COR-L47 (cell line): ENCODE measurements around the gene HIP1.
A peak's percentile ranks its signal among the peaks of the same experiment; 100 is the strongest.
"Not testable (repeated sequence)": the region's sequence is repeated elsewhere in the genome, so short reads cannot be mapped to it uniquely, and the experiment has no call there.

Experiments
- DNase-seq: peaks from one replicate; lab custom pipeline; 2025; lab: John Stamatoyannopoulos, UW

The HIP1 gene

DNA sequence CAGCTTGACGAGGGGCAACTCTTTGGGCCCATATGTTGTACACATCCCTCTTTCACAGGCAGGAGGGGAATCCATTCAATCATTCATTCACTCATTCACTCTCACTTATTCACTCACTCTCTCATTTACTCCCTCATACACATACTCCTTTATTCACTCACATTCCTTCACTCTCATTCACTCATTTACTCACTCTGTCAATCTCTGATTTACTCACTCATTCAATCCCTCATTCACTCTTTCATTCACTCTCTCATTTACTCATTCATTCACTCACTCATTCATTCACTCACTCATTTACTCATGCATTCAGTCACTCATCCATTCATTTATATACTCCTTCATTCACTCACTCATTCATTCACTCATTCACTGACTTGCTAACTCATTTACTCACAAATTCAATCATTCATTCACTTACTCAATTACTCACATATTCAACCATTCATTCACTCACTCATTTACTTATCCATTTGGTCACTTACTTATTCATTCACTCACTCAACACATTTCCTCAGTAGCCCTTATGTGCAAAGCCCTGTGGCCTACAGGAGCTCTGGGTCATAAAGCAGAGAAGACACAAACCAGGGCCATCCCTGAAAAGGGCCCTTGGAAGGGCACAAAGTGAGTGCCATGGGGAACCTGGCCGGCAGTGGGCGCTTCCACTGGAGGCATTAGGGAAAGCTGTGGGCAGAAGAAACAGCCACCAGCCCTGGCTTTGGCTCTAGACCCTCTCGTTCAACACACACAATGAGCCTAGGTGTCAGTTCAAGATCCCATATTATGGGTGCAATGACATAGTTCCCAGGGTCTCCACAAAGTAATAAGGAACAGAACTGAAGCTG is 26.0 kb downstream of the HIP1 start:
- DNase-seq = no peak

DNA sequence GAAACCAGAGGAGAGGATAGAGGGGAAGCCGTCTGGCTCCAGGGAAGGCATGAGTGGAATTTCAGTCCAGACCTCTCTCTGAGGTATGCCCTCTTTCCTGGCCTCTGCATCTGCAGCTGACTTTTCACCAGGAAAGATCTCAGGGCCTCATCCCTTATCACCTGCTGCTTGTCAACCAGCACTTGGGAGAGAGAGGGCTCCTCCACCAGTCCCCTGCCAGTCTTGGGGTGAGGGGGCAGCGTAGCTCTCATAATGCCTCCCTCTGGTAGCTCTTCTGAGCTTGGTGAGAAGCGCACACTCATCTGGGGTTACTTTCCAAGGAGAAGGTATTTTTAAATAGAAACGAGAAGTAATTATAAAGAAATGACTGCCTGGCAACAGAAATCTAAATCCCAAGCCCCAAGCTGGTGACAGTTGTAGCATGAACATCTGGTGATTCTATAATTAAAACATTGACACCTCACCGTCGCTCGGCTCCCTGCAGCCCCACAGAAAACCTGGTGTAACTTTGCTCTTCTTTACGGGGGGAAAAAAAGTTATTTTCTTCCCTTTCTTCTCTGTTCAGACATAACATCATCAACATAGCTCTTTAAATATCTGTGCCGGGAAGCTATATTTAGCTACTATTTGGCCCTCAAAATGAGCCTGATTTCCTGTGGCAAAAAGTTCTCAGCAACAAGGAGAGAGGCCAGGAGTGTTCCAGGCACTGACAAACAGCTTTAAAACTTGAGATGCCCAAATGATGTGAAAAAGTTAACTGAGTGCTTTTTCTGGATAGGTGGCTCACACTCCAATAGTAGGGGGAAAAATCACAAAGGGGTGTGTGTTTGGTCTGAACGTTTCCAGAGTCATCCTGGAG is 26.9 kb downstream of the HIP1 start:
- DNase-seq = no peak

DNA sequence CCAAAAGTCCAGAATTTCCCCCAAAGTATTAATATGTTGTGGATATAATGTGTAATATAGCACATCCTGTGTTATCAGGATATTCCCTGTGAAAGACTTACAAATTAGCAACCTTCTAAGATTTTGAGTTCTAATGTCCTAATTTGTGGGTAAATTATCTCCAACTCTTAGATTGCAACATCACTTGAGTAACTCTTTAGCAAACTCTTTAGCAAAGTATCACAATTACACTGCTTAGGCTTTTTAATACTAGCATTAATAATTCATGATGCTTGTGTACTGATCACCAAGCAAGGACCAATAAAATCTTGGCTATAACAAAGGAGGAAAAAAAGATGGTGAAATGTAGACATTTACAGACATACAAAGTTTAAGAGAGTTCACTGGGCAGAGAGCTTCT is 27.7 kb downstream of the HIP1 start:
- no peak for DNase-seq

DNA sequence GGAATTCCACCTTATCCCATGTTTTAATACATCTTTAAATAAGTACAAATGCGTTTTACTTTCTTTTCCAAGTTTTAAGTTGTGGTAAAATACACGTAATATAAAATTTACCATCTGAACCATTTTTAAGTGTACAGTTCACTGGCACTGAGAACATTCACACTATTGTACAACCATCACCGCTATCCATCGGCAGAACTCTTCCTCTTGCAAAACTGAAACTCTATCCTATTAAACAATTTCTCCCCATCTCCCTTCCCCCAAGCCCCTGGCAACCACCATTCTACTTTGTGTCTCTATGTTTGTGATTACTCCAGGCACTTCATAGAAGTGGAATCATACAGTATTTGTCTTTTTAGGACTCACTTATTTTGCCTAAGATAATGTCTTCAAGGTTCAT is 33.8 kb downstream of the HIP1 start:
- no peak for DNase-seq

DNA sequence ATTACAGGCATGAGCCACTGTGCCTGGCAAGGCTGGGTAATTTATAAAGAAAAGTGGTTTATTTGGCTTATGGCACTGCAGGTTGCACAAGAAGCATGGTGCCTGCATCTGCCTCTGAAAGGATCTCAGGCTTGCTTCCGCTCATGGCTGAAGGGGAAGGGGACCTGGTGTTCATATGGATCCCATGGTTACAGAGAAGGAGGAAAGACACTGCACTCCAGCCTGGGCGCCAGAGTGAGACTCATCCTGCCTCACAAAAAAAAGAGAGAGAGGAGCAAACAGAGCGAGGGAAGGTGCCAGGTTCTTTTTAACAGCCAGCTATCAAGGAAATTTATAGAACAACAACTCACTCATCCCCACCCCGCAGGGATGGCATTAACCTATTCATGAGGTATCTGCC is 36.2 kb downstream of the HIP1 start:
- no peak for DNase-seq

DNA sequence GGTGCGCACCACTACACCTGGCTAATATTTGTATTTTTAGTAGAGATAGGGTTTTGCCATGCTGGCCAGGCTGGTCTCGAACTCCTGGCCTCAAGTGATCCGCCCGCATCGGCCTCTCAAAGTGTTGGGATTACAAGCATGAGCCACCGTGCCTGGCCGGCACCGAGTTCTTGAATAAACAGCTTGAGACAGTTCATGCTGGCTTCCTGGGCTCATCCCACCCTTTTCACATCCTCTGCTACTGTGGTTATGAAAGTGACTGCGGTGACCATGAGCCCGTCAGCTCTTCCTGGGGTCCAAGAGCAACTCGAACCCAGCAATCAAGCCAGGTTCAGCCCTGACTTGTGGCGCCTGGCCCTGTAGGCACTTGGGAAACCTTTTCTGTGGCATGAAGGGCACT is 38.7 kb downstream of the HIP1 start:
- DNase-seq = no peak

DNA sequence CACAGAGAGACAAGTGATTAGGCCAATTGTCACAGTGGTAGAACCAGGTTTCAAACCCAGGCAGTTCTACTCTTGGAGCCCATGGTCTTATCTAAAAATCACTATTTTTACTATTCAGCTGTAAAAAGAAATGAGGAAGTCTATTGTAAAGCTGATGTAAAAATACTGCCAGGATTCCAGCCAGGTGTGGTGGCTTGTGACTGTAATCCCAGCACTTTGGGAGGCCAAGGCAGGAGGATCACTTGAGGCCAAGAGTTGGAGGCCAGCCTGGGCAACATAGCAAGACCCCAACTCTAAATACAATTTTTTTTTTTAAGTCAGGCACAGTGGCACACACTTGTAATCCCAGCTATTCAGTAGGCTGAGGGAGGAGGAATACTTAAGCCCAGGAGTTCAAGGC is 40.4 kb downstream of the HIP1 start:
- no peak for DNase-seq

DNA sequence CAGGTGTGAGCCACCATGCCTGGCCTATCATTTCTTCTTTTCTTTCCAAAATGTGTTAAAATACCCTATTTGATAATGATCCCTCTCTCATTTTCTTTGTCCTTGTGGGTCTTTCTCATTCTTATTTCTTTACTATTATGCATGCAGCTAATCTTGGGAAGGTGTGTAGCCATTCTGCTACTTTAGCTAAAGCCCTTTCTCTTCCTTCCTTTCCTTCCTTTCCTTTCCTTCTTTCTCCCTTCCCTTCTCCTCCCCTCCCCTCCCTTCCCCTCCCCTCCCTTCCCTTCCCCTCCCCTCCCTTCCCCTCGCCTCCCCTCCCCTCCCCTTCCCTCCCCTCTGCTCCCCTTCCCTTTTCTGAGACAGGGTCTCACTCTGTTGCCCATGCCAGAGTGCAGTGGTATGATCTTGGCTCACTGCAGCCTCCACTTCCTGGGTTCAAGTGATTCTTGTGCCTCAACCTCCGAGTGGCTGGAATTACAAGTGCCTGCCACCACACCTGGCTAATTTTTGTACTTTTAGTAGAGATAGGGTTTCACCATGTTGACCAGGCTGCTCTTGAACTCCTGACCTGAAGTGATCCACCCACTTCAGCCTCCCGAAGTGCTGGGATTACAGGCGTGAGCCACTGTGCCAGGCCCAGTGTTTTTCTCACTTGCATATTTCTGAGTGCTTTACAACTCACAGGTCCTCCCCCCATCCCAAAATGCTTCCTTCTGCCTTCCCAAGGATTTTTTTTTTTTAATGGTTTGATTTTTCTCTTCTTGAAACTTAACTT is 42.3 kb downstream of the HIP1 start:
- no peak for DNase-seq

DNA sequence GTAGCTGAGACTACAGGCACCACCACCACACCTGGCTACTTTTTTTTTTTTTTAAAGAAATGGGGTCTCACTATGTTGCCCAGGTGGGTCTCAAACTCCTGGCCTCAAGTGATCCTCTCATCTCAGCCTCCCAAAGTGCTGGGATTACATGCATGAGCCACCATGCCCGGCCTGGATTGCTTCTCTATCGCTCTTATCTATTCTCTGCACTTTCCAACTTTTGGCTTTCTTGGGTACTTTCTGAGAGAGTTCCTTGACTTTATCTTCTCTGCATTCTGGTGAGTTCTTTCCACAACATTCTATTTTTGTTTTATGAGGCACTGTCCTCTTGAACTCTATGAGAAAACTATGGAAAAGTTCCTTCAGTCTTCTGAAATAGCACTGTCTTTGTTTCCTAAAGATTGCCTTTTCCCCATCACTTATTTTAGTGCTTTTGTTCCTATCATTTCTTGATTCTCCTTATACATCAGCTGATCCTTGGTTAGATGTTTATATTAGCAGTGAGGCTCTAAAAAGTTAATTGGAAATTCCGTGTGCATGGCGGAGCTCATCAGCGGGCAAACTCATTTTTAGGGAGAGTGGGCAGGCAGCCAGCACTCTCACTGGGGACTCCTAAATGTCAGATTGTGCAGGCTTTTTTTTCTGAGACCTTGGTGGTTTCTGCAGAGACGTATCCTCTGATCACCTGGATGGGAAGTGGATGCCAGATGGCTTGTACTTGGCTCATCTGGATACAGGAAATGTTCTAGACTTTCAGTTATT is 43.9 kb downstream of the HIP1 start:
- DNase-seq = peak; percentile 55

DNA sequence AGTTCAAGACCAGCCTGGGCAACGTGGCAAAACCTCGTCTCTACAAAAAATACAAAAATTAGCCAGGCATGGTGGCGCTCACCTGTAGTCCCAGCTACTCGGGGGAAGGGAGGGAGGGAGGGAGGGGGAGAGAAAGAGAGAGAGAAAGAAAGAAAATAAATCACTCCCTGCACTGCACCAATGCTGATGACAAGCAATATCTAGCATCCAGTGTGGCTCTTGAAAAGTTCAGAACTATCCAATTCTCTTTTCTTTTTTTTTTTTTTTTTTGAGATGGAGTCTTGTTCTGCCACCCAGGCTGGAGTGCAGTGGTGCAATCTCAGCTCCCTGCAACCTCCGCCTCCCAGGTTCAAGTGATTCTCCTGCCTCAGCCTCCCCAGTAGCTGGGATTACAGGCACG is 45.1 kb downstream of the HIP1 start:
- not testable (repeated sequence) for DNase-seq

DNA sequence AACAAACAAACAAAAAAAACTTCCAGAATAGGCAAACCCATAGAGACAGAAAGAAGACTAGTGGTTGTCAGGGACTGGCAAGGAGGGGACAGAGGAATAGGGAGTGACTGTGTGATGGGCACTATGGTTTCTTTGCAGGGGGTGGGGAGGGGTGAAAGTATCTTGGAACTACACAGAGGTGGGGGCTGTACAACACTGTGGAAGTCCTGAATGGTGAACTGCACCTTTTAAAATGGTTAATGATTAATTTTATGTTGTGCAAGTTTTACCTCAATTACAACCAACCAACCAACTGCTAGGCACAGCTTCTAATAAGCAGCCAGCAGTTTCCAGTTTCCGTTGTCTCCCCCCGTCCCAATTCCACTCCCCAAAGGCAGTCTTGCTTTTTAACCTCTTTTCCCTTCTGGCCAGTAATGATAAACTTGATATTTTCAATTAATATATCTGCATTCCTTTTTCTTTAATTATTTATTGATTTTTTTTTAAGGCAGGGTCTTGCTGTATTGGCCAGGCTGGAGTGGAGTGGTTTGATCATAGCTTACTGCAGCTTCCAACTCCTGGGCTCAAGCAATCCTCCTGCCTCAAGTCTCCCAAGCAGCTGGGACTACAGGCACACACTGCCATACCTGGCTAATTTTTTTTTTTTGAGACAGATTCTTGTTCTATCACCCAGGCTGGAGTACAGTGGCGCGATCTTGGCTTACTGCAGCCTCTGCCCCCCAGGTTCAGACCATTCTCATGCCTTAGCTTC is 46.8 kb downstream of the HIP1 start:
- no peak for DNase-seq

DNA sequence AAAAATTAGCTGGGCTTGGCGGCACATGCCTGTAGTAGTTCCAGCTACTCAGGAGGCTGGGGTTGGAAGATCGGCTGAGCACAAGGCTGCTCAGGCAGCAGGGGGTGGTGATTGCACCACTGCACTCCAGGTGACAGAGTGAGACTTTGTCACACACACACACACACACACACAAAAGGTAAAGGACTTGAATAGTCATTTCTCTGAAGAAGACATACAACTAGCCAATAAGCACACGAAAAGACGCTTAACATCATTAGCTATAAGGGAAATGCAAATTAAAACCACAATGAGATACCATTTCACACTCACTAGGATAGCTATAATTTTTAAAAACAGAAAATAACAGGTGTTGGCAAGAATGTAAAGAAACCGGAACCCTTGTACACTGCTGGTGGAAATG is 48.6 kb downstream of the HIP1 start:
- DNase-seq = no peak

DNA sequence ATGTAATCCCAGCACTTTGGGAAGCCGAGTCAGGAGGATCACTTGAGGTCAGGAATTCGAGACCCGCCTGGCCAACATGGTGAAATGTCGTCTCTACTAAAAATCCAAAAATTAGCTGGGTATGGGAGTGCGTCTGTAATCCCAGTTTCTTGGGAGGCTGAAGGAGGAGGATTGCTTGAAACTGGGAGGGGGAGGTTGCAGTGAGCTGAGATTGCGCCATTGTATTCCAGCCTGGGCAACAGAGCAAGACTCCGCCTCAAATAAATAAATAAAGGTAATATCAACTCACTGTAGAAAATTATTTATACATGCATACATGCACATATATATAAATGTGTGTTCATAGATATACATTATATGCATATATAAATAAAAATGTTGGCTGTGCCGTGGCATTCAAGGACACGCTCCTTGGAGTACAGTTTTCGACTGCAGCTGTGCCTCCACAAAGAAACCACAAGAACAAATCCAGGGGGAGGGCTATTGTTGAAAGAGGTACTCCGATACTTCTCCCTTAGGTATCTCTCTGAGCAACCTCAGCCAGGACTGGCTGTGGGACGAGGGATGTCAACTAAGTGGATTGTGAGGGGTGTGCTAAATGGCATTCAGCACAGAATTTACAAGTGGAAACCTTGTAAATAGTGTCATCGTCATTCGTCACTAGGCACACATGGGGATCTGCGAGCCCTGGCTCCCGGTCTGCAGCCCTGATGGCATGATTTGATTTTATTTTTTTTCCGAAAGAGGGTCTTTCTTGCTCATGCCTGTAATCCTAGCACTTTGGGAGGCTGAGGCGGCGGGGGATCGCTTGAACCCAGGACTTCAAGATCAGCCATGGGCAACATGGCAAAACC is 49.3 kb downstream of the HIP1 start:
- no peak for DNase-seq

DNA sequence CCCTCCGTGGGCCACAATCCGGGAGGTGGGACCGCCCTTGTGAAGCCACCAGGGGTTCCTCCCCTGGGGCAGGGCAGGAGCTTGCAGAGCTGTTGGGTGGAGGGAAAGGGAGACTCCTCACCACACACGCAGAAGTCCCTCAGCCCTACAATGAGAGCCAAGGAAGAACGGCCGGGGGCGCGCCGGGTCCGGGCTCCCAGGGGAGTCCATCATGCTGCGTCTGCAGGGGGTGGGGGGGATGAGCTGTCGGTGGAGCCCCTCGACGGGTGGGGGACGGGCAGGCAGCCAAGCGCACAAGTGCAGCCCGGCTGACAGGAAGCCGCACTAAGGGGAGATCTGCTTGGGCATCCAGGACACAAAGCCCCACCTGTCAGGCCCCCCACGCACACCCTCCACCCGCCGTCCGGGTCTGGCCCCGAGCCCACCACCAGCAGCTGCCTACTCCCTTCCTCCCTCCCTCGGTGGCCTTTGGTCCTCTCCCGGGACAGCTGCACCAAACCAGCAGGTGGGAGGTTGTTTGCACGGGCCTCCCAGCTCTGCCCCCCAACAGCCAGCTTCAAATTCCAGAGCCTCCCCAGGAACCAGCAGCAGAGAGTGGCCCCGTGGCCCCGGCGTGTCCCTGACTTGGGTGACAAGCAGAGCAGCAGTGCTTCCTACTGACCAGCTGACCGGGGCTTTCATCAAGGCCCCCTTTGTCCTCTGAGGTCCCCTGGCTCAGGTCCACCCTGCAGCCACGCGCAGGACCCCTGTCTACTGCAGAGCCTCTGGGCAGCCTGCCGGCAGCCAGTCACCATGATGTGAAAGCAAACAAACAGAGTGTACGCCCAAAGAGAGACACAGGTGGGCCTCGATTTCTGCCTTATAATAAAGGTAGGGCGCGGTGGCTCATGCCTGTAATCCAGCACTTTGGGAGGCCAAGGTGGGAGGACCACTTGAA is 50.3 kb downstream of the HIP1 start:
- peak; percentile 97 for DNase-seq

DNA sequence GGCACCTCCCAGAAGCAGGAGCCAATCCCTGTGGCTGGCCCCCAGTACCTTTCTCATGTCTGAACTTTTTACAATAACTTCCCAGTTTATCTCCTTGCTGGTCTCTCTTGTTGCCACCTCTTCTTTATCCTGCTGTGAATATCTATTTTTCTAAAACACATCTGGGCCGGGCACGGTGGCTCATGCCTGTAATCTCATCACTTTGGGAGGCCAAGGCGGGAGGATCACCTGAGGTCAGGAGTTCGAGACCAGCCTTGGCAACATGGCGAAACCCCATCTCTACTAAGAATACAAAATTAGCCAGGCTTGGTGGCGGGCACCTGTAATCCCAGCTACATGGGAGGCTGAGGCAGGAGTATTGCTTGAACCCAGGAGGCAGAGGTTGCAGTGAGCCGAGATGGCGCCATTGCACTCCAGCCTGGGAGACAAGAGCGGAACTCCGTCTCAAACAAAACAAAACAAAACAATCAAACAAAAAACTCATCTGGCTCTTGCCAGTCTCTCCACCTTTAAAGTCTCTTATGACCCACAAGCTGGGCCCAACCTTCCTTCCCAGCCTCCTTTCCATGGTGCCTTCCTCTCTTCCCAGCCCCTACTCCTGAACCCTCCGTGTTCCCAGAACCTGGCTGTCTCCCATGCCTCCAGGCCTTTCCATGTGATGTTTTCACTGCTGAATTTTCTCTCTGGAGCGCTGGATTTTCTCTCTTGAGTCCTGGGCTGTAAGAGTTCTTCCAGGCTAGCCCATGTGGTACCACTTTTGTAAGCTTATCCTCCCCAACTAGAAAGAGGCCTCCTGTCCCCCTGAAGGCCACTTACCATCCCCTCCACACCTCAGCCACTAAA is 51.3 kb downstream of the HIP1 start:
- DNase-seq = no peak

DNA sequence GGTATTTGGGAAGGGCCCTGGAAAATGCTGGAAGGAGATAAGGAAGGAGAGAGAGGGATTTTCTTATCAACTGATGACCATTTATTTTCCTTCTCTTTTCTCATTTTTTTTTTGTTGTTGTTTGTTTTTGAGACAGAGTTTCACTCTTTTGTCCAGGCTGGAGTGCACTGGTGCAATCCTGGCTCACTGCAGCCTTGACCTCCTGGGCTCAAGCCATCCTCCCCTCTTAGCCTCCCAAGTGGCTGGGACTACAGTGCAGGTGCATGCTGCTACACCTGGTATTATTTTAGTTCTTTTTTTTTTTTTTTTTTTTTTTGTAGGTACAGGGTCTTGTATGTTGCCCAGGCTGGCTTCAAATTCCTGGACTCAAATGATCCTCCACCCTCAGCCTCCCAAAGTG is 52.2 kb downstream of the HIP1 start:
- DNase-seq = no peak

DNA sequence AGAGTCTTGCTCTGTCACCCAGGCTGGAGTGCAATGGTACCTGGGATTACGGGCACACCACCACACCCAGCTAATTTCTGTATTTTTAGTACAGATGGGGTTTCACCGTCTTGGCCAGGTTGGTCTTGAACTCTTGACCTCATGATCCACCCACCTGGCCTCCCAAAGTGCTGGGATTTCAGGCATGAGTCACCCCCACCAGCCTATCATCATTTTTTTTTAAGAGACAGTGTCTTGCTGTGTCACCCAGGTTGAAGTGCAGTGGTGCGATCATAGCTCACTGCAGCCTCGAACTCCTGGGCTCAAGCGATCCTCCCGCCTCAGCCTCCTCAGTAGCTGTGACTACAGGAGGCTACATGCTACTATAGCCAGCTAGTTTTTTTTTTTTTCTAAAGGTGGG is 56.7 kb downstream of the HIP1 start:
- not testable (repeated sequence) for DNase-seq

DNA sequence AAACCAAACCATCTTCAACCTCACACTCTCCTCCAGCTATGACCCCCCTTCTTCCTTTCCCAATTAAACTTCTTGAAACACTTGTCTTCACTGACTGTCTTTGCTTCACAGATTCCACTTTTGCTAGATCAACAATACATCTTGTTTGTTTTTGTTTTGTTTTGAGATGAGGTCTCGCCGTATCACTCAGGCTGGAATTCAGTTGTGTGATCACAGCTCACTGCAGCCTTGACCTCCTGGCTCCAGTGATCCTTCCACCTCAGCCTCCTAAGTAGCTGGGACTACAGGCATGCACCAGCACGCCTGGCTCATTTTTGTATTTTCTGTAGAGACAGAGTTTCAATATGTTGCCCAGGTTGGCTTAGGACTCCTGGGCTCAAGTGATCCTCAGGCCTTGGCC is 59.7 kb downstream of the HIP1 start:
- DNase-seq = no peak
